SK-N-SH (cell line): ENCODE data around the gene UNC93A. TPM values are rescaled to one million over a fixed set of nuclear protein-coding genes. Genes with fewer than 3 reads are reported as not detected.

ENCODE experiments used
- CTCF ChIA-PET: fragments of 300-600, 350-600 bp; formaldehyde crosslinking; extraction: SDS; loops from one replicate; lab custom pipeline; 2021; lab: Yijun Ruan, JAX
- POLR2A ChIA-PET: fragments of 350-600 bp; sonication (Branson Sonifier 250); formaldehyde crosslinking; extraction: SDS; loops from one replicate; lab custom pipeline; 2020; ENCODE audit warnings: antibody characterized with exemption, inconsistent platforms; lab: Yijun Ruan, JAX
- DNase-seq: peaks from one replicate; pipeline ENCODE4 v3.0.0; 2012
- H2AFZ ChIP-seq: fragments of 200-600 bp; sonication (generic); 2 replicates; pipeline ENCODE4 v1.8.1; 2016; ENCODE audit warnings: antibody characterized with exemption, mild to moderate bottlenecking, low read depth
- H3F3A ChIP-seq: fragments of 200-600 bp; sonication (generic); replicated peaks from 2 replicates; pipeline ENCODE3; 2016; ENCODE audit warnings: antibody characterized with exemption, mild to moderate bottlenecking; ENCODE audit not compliant: insufficient read depth
- H3K27ac ChIP-seq, 2 experiments: fragments of 200-500 bp in 1 of 2; fragments of 200-600 bp in 1 of 2; sonication (Bioruptor generic) in 1 of 2; sonication (generic), shearing (Covaris generic) in 1 of 2; 2 replicates each; pipeline versions ENCODE4 v1.5.1 to v1.6.1; 2014 to 2016; ENCODE audit warnings: low read depth in 2 of 2, inconsistent platforms in 1 of 2, low read length in 1 of 2, mild to moderate bottlenecking in 1 of 2, mixed read lengths in 1 of 2
- H3K27me3 ChIP-seq: fragments of 200-600 bp; sonication (generic), shearing (Covaris generic); 2 replicates; pipeline ENCODE4 v1.6.1; 2016; ENCODE audit warnings: mixed run types; ENCODE audit not compliant: insufficient read depth
- H3K36me3 ChIP-seq, 2 experiments: fragments of 200-500 bp in 1 of 2; fragments of 200-600 bp in 1 of 2; sonication (Bioruptor generic) in 1 of 2; sonication (generic) in 1 of 2; replicated peaks in 1 of 2; 2 replicates each; pipeline versions ENCODE3 to v1.5.1; 2014 to 2016; ENCODE audit warnings: low read length in 1 of 2, mild to moderate bottlenecking in 1 of 2; ENCODE audit not compliant: insufficient read depth in 2 of 2, control insufficient read depth in 1 of 2
- H3K4me1 ChIP-seq, 2 experiments: fragments of 200-500 bp in 1 of 2; fragments of 200-600 bp in 1 of 2; sonication (Bioruptor generic) in 1 of 2; sonication (generic), shearing (Covaris generic) in 1 of 2; 2 replicates each; pipeline versions ENCODE4 v1.5.1 to v1.6.1; 2014 to 2016; ENCODE audit warnings: low read depth in 1 of 2, low read length in 1 of 2, mixed run types in 1 of 2; ENCODE audit not compliant: insufficient read depth in 2 of 2, control insufficient read depth in 1 of 2
- H3K4me2 ChIP-seq: fragments of 200-600 bp; sonication (generic), shearing (Covaris generic); 2 replicates; pipeline ENCODE4 v1.6.1; 2017; ENCODE audit warnings: mixed run types
- H3K4me3 ChIP-seq, 2 experiments: fragments of 200-500 bp in 1 of 2; fragments of 200-600 bp in 1 of 2; sonication (Bioruptor generic) in 1 of 2; sonication (generic), shearing (Covaris generic) in 1 of 2; 2 replicates each; pipeline versions ENCODE4 v1.5.1 to v1.8.1; 2014 to 2016; ENCODE audit warnings: low read depth in 2 of 2, inconsistent platforms in 1 of 2, low read length in 1 of 2, mild to moderate bottlenecking in 1 of 2, mixed read lengths in 1 of 2, moderate library complexity in 1 of 2
- H3K79me2 ChIP-seq: fragments of 200-600 bp; sonication (generic); 2 replicates; pipeline ENCODE4 v1.8.1; 2017; ENCODE audit warnings: mild to moderate bottlenecking; ENCODE audit not compliant: insufficient read depth
- H3K9ac ChIP-seq: fragments of 200-600 bp; sonication (generic); 2 replicates; pipeline ENCODE4 v1.6.1; 2017; ENCODE audit warnings: mixed run types
- H3K9me2 ChIP-seq: fragments of 200-600 bp; sonication (generic); 2 replicates; pipeline ENCODE4 v1.6.1; 2017; ENCODE audit warnings: mixed run types
- H3K9me3 ChIP-seq: fragments of 200-600 bp; sonication (generic); 2 replicates; pipeline ENCODE4 v1.6.1; 2017; ENCODE audit warnings: mixed run types, mild to moderate bottlenecking, moderate library complexity
- H4K20me1 ChIP-seq: fragments of 200-600 bp; sonication (generic); 2 replicates; pipeline ENCODE4 v1.6.1; 2017; ENCODE audit warnings: mild to moderate bottlenecking, mixed run types; ENCODE audit not compliant: insufficient read depth
- FOSL2 ChIP-seq: IDR thresholded peaks from 2 replicates; pipeline ENCODE4 v1.4.0; 2012; ENCODE audit warnings: low read depth, mild to moderate bottlenecking, moderate library complexity, borderline replicate concordance
- FOXJ3 ChIP-seq: sonication (generic); formaldehyde crosslinking; IDR thresholded peaks from 2 replicates; pipeline ENCODE4 v1.5.1; 2020; ENCODE audit warnings: mild to moderate bottlenecking, missing genetic modification reagents
- GABPA ChIP-seq: IDR thresholded peaks from 2 replicates; pipeline ENCODE4 v1.4.0; 2012; ENCODE audit warnings: low read depth, mild to moderate bottlenecking
- JUND ChIP-seq: IDR thresholded peaks from 2 replicates; pipeline ENCODE4 v1.4.0; 2012
- MEF2A ChIP-seq: IDR thresholded peaks from 2 replicates; pipeline ENCODE4 v1.4.0; 2012; ENCODE audit warnings: low read depth, borderline replicate concordance
- PBX3 ChIP-seq: IDR thresholded peaks from 2 replicates; pipeline ENCODE4; 2012
- RAD21 ChIP-seq: IDR thresholded peaks from 2 replicates; pipeline ENCODE4 v1.6.1; 2012; ENCODE audit warnings: mild to moderate bottlenecking, low read length
- RCOR1 ChIP-seq: fragments of 150-350 bp; IDR thresholded peaks from 2 replicates; pipeline ENCODE4 v1.6.1; 2017; ENCODE audit warnings: antibody characterized with exemption, low read length
- RFX5 ChIP-seq: IDR thresholded peaks from 2 replicates; pipeline ENCODE4 v1.6.1; 2012; ENCODE audit warnings: mild to moderate bottlenecking, improper control_type of control experiment, low read length
- RXRA ChIP-seq: IDR thresholded peaks from 2 replicates; pipeline ENCODE4 v1.4.0; 2012; ENCODE audit warnings: low read depth, mild to moderate bottlenecking, borderline replicate concordance
- TEAD4 ChIP-seq: IDR thresholded peaks from 2 replicates; pipeline ENCODE4 v1.4.0; 2012; ENCODE audit warnings: mild to moderate bottlenecking, borderline replicate concordance; ENCODE audit not compliant: insufficient read depth
- YY1 ChIP-seq: IDR thresholded peaks from 2 replicates; pipeline ENCODE4 v1.4.0; 2012; ENCODE audit warnings: low read depth, mild to moderate bottlenecking
- ZBTB33 ChIP-seq: IDR thresholded peaks from 2 replicates; pipeline ENCODE4 v1.4.0; 2012; ENCODE audit warnings: low read depth, borderline replicate concordance
- WGBS: methylation state at CpG from one replicate; pipeline ENCODE4 v1.1.6; 2017; ENCODE audit warnings: low lambda C conversion rate; 5-methylcytosine and 5-hydroxymethylcytosine counted together
- polyA plus RNA-seq, 3 experiments: library from polyadenylated mRNA; depleted of rRNA; stranded (reverse); fragments of >200 nt; gene quantifications; 2 replicates each; pipeline ENCODE4 v1.2.3, GENCODE V29; 2012
- TF ChIP-seq, protein P1 (sequence below): IDR thresholded peaks from 2 replicates; pipeline ENCODE4 v1.4.0; 2012; ENCODE audit warnings: low read depth
- TF ChIP-seq, protein P2 (sequence below): fragments of 200-600 bp; sonication (generic); IDR thresholded peaks from 2 replicates; pipeline ENCODE4 v1.6.1; 2017; ENCODE audit warnings: antibody characterized with exemption, mild to moderate bottlenecking, moderate library complexity
- TF ChIP-seq, protein P3 (sequence below): fragments of 150-350 bp; IDR thresholded peaks from 2 replicates; pipeline ENCODE4 v1.6.1; 2016; ENCODE audit warnings: mild to moderate bottlenecking, low read depth, low read length

The UNC93A gene
- polyA plus RNA-seq, 1 of the 3 experiments (the other 2 are of a cell fraction), result not detected

DNA sequence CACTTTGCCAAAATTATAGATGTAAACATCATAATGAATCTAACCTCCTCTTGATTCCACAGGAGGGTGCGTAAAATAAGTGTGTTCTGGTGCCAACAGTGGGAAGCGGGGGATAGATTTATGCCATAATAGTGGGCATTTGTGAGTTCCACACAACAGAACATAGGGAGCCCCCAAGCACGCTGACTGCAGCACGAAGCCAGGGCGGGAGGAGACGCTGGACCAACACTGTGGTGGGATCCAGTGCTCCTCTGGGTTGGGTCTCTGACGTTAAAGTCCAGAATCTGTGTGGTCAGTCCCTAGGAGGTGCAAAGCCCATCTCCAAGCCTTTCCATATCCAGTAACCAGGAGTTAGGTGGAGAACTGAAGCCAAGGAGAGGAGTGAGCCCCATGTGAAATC, 32.0 kb downstream of the UNC93A start:
- no peak for TF ChIP-seq JUND
- TF ChIP-seq, protein P1, sequence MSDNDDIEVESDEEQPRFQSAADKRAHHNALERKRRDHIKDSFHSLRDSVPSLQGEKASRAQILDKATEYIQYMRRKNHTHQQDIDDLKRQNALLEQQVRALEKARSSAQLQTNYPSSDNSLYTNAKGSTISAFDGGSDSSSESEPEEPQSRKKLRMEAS, result no peak
- no peak for TF ChIP-seq GABPA
- no peak for TF ChIP-seq PBX3
- no peak for TF ChIP-seq YY1
- TF ChIP-seq FOSL2, result no peak
- no peak for TF ChIP-seq TEAD4
- TF ChIP-seq RCOR1, result no peak
- TF ChIP-seq RAD21, result no peak
- TF ChIP-seq RXRA, result no peak
- TF ChIP-seq, all 33 proteins: peak for 0
- DNase-seq, result no peak
- Histone ChIP-seq H3K9ac (no peak overlapping the region), H3K4me3 (no peak overlapping the region), H3K9me2 (no peaks in the 10 kb centered on the region), H3K36me3 (no peaks in the 10 kb centered on the region), H2AFZ (no peak overlapping the region), H3K4me2 (no peak overlapping the region), H3K27ac (no peak overlapping the region), H3F3A (no peaks in the 10 kb centered on the region), H3K27me3 (no peaks in the 10 kb centered on the region), H3K9me3 (no peaks in the 10 kb centered on the region), H3K79me2 (no peaks in the 10 kb centered on the region), H3K4me1 (no peaks in the 10 kb centered on the region; a peak in 1 of 4 replicates), H4K20me1 (no peaks in the 10 kb centered on the region)
- CTCF ChIA-PET, result no interaction called here
- POLR2A ChIA-PET, result no interaction called here
- WGBS, result 71% methylated on average over 7 of the region's 7 CpGs

DNA sequence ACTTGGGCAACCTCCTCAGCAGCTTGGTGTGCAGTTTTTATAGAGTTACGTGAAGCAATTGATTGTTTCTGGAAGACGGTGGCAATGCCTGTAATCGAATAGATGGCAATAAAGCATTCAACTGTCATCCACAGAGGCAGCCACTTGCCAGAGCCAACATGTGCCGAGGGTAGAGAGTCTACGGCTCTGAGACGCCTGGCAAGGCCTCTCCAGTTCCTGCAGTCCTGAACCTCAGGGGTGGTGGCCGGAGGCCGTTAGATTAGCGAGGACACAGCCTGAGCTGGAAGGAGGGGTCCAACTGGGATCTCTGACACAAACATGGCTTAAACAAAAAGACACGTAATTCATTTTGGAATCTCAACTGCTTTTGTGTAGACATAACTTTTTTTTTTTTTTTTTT, 33.0 kb downstream of the UNC93A start:
- no peak overlapping the region for H3K27ac ChIP-seq
- DNase-seq, result no peak
- H3K4me3 ChIP-seq, result no peak overlapping the region
- H4K20me1 ChIP-seq, result no peaks in the 10 kb centered on the region
- no peaks in the 10 kb centered on the region; a peak in 1 of 4 replicates for H3K4me1 ChIP-seq
- 87% methylated on average over 6 of the region's 10 CpGs for WGBS
- no peaks in the 10 kb centered on the region for H3F3A ChIP-seq
- ChIA-PET POLR2A (no interaction called here), CTCF (no interaction called here)
- no peaks in the 10 kb centered on the region for H3K9me3 ChIP-seq
- no peaks in the 10 kb centered on the region for H3K27me3 ChIP-seq
- H3K4me2 ChIP-seq, result no peak overlapping the region
- H3K36me3 ChIP-seq, result no peaks in the 10 kb centered on the region
- H3K9me2 ChIP-seq, result no peaks in the 10 kb centered on the region
- TF ChIP-seq RXRA, result no peak
- no peak for TF ChIP-seq TEAD4
- TF ChIP-seq YY1, result no peak
- no peak for TF ChIP-seq ZBTB33
- TF ChIP-seq, protein P2, sequence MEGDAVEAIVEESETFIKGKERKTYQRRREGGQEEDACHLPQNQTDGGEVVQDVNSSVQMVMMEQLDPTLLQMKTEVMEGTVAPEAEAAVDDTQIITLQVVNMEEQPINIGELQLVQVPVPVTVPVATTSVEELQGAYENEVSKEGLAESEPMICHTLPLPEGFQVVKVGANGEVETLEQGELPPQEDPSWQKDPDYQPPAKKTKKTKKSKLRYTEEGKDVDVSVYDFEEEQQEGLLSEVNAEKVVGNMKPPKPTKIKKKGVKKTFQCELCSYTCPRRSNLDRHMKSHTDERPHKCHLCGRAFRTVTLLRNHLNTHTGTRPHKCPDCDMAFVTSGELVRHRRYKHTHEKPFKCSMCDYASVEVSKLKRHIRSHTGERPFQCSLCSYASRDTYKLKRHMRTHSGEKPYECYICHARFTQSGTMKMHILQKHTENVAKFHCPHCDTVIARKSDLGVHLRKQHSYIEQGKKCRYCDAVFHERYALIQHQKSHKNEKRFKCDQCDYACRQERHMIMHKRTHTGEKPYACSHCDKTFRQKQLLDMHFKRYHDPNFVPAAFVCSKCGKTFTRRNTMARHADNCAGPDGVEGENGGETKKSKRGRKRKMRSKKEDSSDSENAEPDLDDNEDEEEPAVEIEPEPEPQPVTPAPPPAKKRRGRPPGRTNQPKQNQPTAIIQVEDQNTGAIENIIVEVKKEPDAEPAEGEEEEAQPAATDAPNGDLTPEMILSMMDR, result no peak
- TF ChIP-seq, protein P3, sequence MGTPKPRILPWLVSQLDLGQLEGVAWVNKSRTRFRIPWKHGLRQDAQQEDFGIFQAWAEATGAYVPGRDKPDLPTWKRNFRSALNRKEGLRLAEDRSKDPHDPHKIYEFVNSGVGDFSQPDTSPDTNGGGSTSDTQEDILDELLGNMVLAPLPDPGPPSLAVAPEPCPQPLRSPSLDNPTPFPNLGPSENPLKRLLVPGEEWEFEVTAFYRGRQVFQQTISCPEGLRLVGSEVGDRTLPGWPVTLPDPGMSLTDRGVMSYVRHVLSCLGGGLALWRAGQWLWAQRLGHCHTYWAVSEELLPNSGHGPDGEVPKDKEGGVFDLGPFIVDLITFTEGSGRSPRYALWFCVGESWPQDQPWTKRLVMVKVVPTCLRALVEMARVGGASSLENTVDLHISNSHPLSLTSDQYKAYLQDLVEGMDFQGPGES, result no peak
- no peak for TF ChIP-seq RFX5
- no peak for TF ChIP-seq MEF2A
- TF ChIP-seq, protein P1, result no peak
- no peak for TF ChIP-seq JUND
- TF ChIP-seq FOXJ3 (CRISPR knock-in tag), result no peak
- no peaks in the 10 kb centered on the region for H3K79me2 ChIP-seq
- no peak overlapping the region for H2AFZ ChIP-seq
- H3K9ac ChIP-seq, result no peak overlapping the region
